WTC11 (cell line): ENCODE measurements around the gene PPAT. TPM values are rescaled to one million over a fixed set of nuclear protein-coding genes. Genes with fewer than 3 reads are reported as not detected.

Source experiments
- ATAC-seq: fragments of 200-7000 bp; cut with Tn5 transposase; 2 replicates; pipeline ENCODE4 v1.10.0; 2021; ENCODE audit warnings: mild to moderate bottlenecking, moderate library complexity
- CTCF ChIA-PET: fragments of 300-600 bp; sonication (Branson Sonifier 250); formaldehyde crosslinking; loops from one replicate; lab custom pipeline; 2021; ENCODE audit warnings: antibody characterized with exemption; lab: Charles Lee
- POLR2A ChIA-PET: fragments of 350-600 bp; sonication (Branson Sonifier 250); formaldehyde crosslinking; loops from one replicate; lab custom pipeline; 2021; ENCODE audit warnings: antibody characterized with exemption; lab: Charles Lee
- DNase-seq: peaks from one replicate; pipeline ENCODE4 v3.0.0; 2021; ENCODE audit warnings: low spot score
- H3K27ac Mint-ChIP-seq: 2 replicates; pipeline ENCODE4 v1.8.0; 2021; ENCODE audit warnings: mixed read lengths
- H3K27me3 Mint-ChIP-seq: 2 replicates; pipeline ENCODE4 v1.8.0; 2021; ENCODE audit warnings: low read depth, mild to moderate bottlenecking, moderate library complexity, mixed read lengths
- H3K36me3 Mint-ChIP-seq: 2 replicates; pipeline ENCODE4 v1.8.0; 2021; ENCODE audit warnings: mixed read lengths
- H3K4me1 Mint-ChIP-seq: 2 replicates; pipeline ENCODE4 v1.8.0; 2022; ENCODE audit warnings: mixed read lengths
- H3K4me3 Mint-ChIP-seq: 2 replicates; pipeline ENCODE4 v1.8.0; 2021; ENCODE audit warnings: mild to moderate bottlenecking, moderate library complexity, mixed read lengths
- H3K9me3 Mint-ChIP-seq: 2 replicates; pipeline ENCODE4 v1.8.0; 2021; ENCODE audit warnings: mixed read lengths
- ATF1 ChIP-seq: sonication (generic); formaldehyde crosslinking; IDR thresholded peaks from 2 replicates; pipeline ENCODE4 v1.8.1; 2023; ENCODE audit warnings: mild to moderate bottlenecking, moderate library complexity, missing genetic modification reagents
- ATF2 ChIP-seq: sonication (generic); formaldehyde crosslinking; IDR thresholded peaks from 2 replicates; pipeline ENCODE4 v1.8.1; 2022; ENCODE audit warnings: low read depth, missing genetic modification reagents, borderline replicate concordance
- ATF3 ChIP-seq: sonication (generic); formaldehyde crosslinking; conservative IDR thresholded peaks from 2 replicates; pipeline ENCODE4 v1.8.1; 2022; ENCODE audit warnings: mild to moderate bottlenecking, missing genetic modification reagents
- ATF6 ChIP-seq: sonication (generic); formaldehyde crosslinking; IDR thresholded peaks from 2 replicates; pipeline ENCODE4 v1.8.1; 2023; ENCODE audit warnings: mild to moderate bottlenecking, missing genetic modification reagents
- CTCF ChIP-seq: fragments of 200-600 bp; IDR thresholded peaks from 2 replicates; pipeline ENCODE4 v1.8.0; 2022; ENCODE audit warnings: antibody characterized with exemption
- FOXK1 ChIP-seq: sonication (generic); formaldehyde crosslinking; IDR thresholded peaks from 2 replicates; pipeline ENCODE4 v1.8.0; 2022; ENCODE audit warnings: mild to moderate bottlenecking, moderate library complexity, missing genetic modification reagents
- FOXP1 ChIP-seq: sonication (generic); formaldehyde crosslinking; IDR thresholded peaks from 2 replicates; pipeline ENCODE4 v1.8.0; 2022; ENCODE audit warnings: missing genetic modification reagents, mild to moderate bottlenecking, moderate library complexity, borderline replicate concordance
- GABPB1 ChIP-seq: sonication (generic); formaldehyde crosslinking; IDR thresholded peaks from 2 replicates; pipeline ENCODE4 v1.8.1; 2023; ENCODE audit warnings: mild to moderate bottlenecking, missing genetic modification reagents
- MYBL2 ChIP-seq: sonication (generic); formaldehyde crosslinking; IDR thresholded peaks from 2 replicates; pipeline ENCODE4 v1.8.1; 2023; ENCODE audit warnings: mild to moderate bottlenecking, moderate library complexity, missing genetic modification reagents
- NFE2L1 ChIP-seq: sonication (generic); formaldehyde crosslinking; IDR thresholded peaks from 2 replicates; pipeline ENCODE4 v1.8.1; 2023; ENCODE audit warnings: missing genetic modification reagents
- NFYB ChIP-seq: sonication (generic); formaldehyde crosslinking; conservative IDR thresholded peaks from 2 replicates; pipeline ENCODE4 v1.8.0; 2022; ENCODE audit warnings: low read depth, missing genetic modification reagents
- NR2C2 ChIP-seq: sonication (generic); formaldehyde crosslinking; IDR thresholded peaks from 2 replicates; pipeline ENCODE4 v1.8.0; 2022; ENCODE audit warnings: mild to moderate bottlenecking, missing genetic modification reagents
- PREB ChIP-seq: sonication (generic); formaldehyde crosslinking; IDR thresholded peaks from 2 replicates; pipeline ENCODE4 v1.8.1; 2022; ENCODE audit warnings: mild to moderate bottlenecking, missing genetic modification reagents, moderate library complexity, borderline replicate concordance
- PRRX2 ChIP-seq: fragments of 250-450 bp; sonication (Bioruptor Pico); IDR thresholded peaks from 2 replicates; pipeline ENCODE4 v1.8.0; 2021; ENCODE audit warnings: mild to moderate bottlenecking
- SOX15 ChIP-seq: fragments of 250-450 bp; sonication (Bioruptor Pico); IDR thresholded peaks from 2 replicates; pipeline ENCODE4 v1.9.0; 2021; ENCODE audit warnings: mild to moderate bottlenecking
- TEAD1 ChIP-seq: sonication (generic); formaldehyde crosslinking; IDR thresholded peaks from 2 replicates; pipeline ENCODE4 v1.8.0; 2022; ENCODE audit warnings: mild to moderate bottlenecking, missing genetic modification reagents
- ZMAT4 ChIP-seq: fragments of 250-450 bp; sonication (Bioruptor Pico); IDR thresholded peaks from 2 replicates; pipeline ENCODE4 v1.9.0; 2021; ENCODE audit warnings: mild to moderate bottlenecking
- ZNF232 ChIP-seq: sonication (generic); formaldehyde crosslinking; IDR thresholded peaks from 2 replicates; pipeline ENCODE4 v1.8.0; 2022; ENCODE audit warnings: mild to moderate bottlenecking, missing genetic modification reagents
- ZNF416 ChIP-seq: fragments of 250-450 bp; sonication (Bioruptor Pico); IDR thresholded peaks from 2 replicates; pipeline ENCODE4 v1.9.0; 2021; ENCODE audit warnings: mild to moderate bottlenecking, inconsistent platforms
- total RNA-seq: library from RNA; stranded (reverse); gene quantifications from 3 replicates; pipeline ENCODE4 v1.2.3, GENCODE V29; 2021

PPAT gene
- total RNA-seq, 1 experiment from 2014 or later = 83.4 TPM

GRCh38 chr4:56448301-56448700 lies 12.9 kb upstream of the PPAT start:
- ChIA-PET POLR2A (interaction anchor here (0.7 kb wide), 1 partner anchor 23 kb away, joined by 3 read pairs; no protein-coding TSS in a partner anchor), CTCF (no interaction called here)
- no peak overlapping the region for H3K4me3 Mint-ChIP-seq
- no peaks in the 10 kb centered on the region for H3K27me3 Mint-ChIP-seq
- H3K4me1 Mint-ChIP-seq = no peaks in the 10 kb centered on the region
- no peak overlapping the region for H3K27ac Mint-ChIP-seq
- TF ChIP-seq ATF2 (CRISPR knock-in tag) = no peak
- no peak for TF ChIP-seq PRRX2 (CRISPR knock-in tag)
- no peak for TF ChIP-seq ZNF232
- TF ChIP-seq ZNF416 (CRISPR knock-in tag) = no peak
- no peak for TF ChIP-seq NR2C2 (CRISPR knock-in tag)
- no peak for TF ChIP-seq CTCF
- no peak for TF ChIP-seq NFE2L1 (CRISPR knock-in tag)
- TF ChIP-seq TEAD1 = no peak
- TF ChIP-seq GABPB1 (CRISPR knock-in tag) = no peak
- TF ChIP-seq SOX15 (CRISPR knock-in tag) = no peak
- TF ChIP-seq FOXP1 (CRISPR knock-in tag) = no peak
- TF ChIP-seq ATF1 = no peak
- no peak for TF ChIP-seq PREB (CRISPR knock-in tag)
- TF ChIP-seq NFYB (CRISPR knock-in tag) = no peak
- no peaks in the 10 kb centered on the region for H3K9me3 Mint-ChIP-seq
- H3K36me3 Mint-ChIP-seq = peaks cover 90% of the 10 kb centered on the region
- DNase-seq (no peak), ATAC-seq (no peak)

GRCh38 chr4:56445699-56446098 lies 10.3 kb upstream of the PPAT start:
- DNase-seq (no peak), ATAC-seq (no peak)
- Mint-ChIP-seq H3K4me3 (no peak overlapping the region), H3K9me3 (no peaks in the 10 kb centered on the region), H3K27me3 (no peaks in the 10 kb centered on the region), H3K36me3 (peaks cover 87% of the 10 kb centered on the region), H3K4me1 (peaks cover 12% of the 10 kb centered on the region), H3K27ac (no peak overlapping the region)
- ChIA-PET POLR2A (interaction anchor here (0.7 to 0.8 kb wide), 2 partner anchors 10 to 321 kb away, joined by 3 read pairs; partner anchors contain the start of genes PAICS and PPAT), CTCF (no interaction called here)
- TF ChIP-seq ATF3 (CRISPR knock-in tag) (no peak), FOXK1 (no peak), MYBL2 (CRISPR knock-in tag) (no peak), ATF6 (CRISPR knock-in tag) (no peak), ZMAT4 (CRISPR knock-in tag) (no peak)
